Measurements from ENCODE around the gene ZFP3.
"Not testable (repeated sequence)": the region's sequence is repeated elsewhere in the genome, so short reads cannot be mapped to it uniquely, and the experiment has no call there.

The ZFP3 gene

DNA sequence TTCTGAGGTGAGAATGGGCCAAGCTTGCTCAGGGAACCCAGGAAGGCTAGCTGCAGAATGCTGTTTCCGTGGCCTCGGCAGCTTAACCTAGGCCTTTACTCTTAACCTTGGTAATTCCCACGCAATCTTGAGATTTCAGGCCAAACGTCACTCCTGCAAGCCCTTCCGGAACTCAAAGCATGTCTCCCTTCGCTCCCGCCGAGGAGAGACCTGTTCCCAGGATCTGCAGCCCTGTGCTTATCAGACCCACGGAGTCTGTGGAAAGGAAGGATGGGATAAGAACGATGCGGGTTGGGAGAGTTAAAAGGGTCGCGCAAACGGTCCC, 524 bp upstream of the ZFP3 start:
- no peak for DNase-seq (ENCODE audit: low read depth)

DNA sequence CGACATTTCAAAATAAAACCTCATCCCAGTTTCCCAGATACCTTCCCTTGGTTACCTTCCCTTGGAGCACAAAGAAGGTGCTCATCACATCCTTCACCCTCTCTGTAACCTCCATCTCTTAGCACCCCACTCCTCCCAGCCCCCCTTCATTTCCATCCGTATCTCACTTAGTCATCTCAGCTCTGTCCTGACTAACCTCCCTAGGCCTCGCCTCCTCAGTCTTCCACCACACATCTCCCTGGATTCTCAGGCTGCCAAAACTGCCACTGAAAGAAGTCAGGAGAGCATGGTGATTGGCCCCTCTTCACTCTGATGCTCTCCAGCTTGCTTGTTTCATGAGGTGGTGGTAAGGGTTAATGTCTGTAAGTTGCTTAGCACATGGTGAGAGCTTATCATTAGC, 2.3 kb downstream of the ZFP3 start:
- DNase-seq (ENCODE audit: low read depth) = no peak

DNA sequence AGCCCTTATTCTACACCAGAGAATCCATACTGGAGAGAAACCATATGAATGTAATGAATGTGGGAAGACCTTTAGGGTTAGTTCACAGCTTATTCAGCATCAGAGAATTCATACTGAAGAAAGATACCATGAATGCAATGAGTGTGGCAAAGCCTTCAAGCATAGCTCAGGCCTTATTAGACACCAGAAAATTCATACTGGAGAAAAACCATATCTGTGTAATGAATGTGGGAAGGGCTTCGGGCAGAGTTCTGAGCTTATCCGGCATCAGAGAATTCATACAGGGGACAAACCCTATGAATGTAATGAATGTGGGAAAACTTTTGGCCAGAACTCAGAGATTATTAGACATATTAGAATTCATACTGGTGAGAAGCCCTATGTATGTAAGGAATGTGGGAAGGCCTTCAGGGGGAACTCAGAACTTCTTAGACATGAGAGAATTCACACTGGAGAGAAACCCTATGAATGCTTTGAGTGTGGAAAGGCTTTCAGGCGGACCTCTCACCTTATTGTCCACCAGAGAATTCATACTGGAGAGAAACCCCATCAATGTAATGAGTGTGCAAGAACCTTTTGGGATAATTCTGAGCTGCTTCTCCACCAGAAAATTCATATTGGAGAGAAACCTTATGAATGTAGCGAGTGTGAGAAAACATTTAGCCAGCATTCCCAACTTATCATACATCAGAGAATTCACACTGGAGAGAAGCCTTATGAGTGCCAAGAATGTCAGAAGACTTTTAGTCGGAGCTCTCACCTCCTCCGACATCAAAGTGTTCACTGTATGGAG, 14.1 kb downstream of the ZFP3 start:
- DNase-seq (ENCODE audit: low read depth) = no peak

- DNase-seq (ENCODE audit: low read depth) = no peak
Measured at GRCh38 chr17:5096731-5097100, 18.4 kb downstream of the ZFP3 start.

DNA sequence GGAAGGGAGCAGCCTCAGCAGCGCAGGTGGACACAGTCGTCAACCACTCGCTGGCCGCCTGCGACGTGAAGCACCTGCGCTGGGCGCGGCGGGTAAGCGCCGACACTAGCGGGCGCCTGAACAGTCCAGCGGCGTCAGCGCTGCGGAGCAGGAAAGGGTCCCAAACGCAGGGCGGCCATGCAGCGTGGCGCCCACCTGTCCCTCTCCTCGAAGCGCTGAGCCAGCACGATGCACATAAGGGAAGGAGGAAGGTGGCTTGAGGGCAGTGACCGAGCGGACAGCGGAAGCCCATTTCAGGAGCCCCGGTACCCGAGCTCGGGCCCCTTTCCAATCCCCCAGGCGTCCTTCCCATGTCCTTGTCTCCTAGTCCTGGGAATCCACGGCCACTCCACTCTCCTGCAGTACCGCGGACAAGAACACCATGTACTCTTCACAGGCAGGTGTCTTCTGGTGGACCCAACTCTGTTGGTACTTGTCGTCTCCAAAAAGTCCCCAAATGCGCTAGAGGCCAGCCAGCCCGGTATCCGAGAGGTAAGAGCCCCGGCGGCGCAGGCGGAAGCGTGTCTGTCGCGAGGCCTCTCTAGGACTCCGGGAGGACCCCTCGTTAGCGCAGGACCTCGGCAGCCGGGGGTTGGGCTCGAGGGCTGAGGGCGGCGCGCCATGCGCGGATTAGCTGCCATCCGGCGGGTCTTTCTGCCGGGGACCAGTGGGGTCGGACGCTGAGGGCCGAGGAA, 19.0 kb downstream of the ZFP3 start:
- DNase-seq (ENCODE audit: low read depth) = no peak

GRCh38 chr17:5099271-5099670, 21.0 kb downstream of the ZFP3 start:
- no peak for DNase-seq (ENCODE audit: low read depth)

- no peak for DNase-seq (ENCODE audit: low read depth)
Measured at GRCh38 chr17:5100832-5101231, 22.6 kb downstream of the ZFP3 start.

DNA sequence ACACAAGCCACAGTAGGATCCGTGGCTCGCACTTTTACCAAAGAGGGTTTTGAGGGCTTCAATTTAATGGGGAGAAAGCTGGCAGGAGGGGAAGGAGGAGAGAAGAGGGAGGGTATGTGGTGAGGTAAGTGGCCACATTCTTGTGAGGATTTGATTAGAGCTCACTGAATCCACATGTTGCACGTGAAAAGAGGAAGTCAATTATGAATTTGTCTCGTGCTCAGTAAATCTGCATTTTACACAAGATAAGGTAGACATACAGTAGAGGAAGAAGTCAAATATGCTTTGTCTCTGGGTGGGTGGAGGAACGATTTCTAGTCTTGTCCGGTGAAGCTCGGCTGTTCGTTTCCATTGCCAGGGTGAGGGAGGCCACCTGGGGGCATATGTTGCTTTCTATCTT, 32.5 kb downstream of the ZFP3 start:
- DNase-seq (ENCODE audit: low read depth) = no peak

DNA sequence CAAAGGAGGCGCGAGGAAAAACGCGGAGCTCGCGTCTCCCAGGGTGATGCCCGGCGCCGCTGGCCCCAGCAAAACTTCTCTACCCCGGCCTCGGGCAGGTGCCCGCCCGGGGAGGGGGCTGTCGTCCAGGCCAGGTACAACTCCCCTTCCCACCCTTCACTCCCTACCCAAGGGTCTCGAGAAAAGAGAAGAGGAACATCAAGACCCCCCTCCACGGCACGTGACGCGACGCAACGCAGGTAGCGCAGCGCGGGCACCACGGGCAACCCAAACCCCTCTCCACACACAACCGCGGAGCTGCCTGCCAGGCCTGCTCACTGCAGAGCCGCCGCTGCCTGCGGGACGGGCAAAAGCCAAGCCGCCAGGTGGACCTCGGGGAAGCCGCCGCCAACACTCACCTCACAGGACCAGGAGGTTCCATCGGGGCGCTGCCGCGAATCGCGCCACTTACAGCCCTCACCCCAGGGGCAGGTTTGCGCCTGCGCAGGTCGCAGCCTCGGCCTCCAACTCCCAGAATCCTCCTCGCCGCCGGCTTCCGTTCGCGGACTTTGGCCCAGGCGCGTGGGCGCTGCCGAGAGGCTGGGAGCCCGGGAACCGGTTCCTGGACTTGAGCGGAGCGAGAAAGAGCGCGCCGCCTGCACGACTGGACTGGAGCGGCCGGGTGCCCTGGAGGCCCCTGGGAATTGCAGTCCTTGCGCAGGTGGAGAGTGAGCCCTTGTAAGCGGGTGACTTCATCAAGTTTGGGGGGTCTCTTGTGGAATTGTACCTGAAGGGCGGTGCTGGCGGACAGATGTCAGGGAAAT, 33.3 kb downstream of the ZFP3 start, which contains the start of gene ZNF232:
TSS of gene ZNF232 (minus strand) at position 477 of the 803 bp plus-strand sequence. CDS start at position 421, 56 bp downstream.
- peak; percentile 80 for DNase-seq (ENCODE audit: low read depth)

- no peak for DNase-seq (ENCODE audit: low read depth)
Measured at GRCh38 chr17:5115673-5116651, 37.7 kb downstream of the ZFP3 start, which contains the start of gene USP6. USP6 (plus strand) TSS chr17:5116032; CDS start chr17:5130368, 14,336 bp downstream.

DNA sequence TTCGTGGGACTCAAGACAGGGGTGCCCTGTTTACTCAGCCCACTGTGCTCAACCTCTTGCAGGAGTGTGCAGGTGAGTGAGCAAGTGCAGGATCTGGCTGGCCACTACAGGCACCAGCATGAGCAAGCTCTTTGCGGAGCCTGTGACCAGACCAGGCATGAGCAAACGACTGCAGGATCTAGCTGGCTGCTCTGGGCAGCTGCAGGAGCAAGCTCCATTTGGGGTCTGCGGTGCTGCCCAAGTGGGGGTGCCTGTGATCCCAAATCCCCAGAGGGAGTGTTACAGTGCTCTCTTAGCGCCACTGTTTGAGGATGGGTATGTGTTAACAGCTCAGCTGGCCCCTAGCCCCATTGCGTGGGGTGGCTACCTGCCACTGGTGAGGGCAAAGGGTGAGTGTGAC, 40.0 kb downstream of the ZFP3 start:
- DNase-seq (ENCODE audit: low read depth) = no peak

- DNase-seq (ENCODE audit: low read depth) = no peak
Measured at GRCh38 chr17:5120036-5120435, 41.8 kb downstream of the ZFP3 start.

- DNase-seq (ENCODE audit: low read depth) = not testable (repeated sequence)
Measured at GRCh38 chr17:5120436-5121185, 42.3 kb downstream of the ZFP3 start.

- DNase-seq (ENCODE audit: low read depth) = no peak
Measured at GRCh38 chr17:5121186-5121841, 43.0 kb downstream of the ZFP3 start.

DNA sequence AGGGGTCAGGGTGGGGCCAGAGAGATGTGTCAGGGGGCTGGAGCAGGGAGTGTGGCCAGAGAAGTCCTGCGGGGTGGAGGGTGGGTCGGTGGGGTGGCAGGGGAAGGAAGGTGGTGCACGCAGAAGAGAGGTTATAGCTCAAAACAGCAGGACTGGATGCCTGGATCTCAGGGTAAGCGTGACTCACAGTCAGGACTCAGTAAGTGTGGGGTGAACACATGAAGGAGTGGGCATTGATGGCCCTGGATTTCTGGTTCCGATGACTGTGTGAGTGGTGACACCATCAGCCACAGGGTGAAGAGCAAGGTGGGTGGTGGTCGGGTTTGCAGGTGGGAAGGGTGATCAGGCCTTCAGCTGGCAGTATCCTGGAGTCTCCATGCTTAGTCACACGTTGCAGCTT, 43.8 kb downstream of the ZFP3 start:
- not testable (repeated sequence) for DNase-seq (ENCODE audit: low read depth)

DNA sequence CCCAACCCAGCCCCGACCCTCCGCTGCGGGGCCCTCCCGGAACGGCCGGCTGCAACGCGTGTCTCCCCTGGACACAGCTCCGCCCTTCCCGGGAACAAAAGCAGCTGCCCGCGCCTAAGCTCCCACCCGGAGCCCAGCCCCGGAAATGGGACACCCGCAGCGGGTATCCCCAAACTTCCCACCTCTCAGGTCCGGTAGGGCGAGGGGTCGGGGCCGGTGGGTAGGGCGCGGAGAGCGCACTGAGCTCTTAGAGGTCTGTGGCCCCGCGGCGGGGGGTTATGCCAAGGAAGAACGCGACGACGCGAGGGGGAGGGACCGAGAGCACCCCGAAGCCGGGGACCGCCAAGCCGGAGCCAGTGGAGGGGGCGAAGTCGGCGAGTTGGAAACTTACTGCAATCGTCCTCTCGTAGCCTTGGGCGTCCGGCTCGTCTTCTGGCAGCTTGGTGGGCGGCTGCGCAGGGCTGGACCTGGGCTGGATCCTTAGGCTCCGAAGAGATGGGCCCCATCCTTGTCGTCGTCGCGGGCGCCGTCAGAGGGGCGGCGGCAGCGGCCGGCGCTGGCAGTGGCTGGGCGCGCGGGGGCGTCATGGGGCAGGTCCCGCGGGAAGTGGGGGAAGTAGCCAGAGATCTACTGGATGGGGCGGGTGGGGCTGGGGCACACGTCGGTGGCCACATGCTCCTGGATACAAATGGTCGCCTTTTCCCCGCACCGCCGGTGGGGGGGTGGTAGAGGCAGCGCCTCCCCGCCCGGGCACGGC, 44.5 kb downstream of the ZFP3 start:
- no peak for DNase-seq (ENCODE audit: low read depth)

DNA sequence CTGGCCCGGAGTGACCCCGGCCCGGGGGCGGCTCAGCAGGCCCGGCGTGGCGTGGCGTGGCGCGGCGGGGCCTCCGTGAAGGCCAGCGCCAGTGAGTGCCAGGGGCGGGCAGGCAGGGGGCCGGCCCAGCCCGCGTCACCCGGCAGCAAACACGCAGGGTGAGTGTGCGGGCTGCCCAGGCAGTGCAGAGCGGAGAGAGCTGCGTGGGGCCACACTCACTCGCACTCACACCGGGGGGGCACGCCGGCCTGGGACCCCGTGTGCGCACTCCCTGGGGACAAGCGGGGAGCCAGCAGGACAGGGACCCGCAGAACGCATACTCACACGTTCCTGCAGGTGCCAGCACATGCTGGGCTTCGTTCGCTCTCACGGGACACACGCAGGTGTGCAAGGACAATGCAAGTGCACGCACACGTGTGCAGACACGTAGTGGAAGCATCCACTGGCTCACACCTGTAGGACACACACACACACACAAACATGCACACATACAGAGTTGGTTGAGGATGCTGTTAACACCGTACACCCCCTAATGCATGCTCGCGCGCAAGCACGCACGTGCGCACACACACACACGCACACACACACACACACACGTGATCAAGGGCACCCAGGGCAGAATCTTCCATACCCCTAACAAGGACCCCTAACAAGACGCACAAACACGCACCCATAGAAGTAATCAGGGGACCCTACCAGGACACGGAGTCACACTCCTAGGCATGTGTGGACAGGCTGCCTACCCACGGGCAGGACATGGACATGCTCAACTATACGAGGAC, 45.3 kb downstream of the ZFP3 start:
- DNase-seq (ENCODE audit: low read depth) = no peak

GRCh38 chr17:5124125-5124760, 46.0 kb downstream of the ZFP3 start:
- DNase-seq (ENCODE audit: low read depth) = not testable (repeated sequence)
